ENCODE data around the gene EXOC3L4.

The EXOC3L4 gene

DNA sequence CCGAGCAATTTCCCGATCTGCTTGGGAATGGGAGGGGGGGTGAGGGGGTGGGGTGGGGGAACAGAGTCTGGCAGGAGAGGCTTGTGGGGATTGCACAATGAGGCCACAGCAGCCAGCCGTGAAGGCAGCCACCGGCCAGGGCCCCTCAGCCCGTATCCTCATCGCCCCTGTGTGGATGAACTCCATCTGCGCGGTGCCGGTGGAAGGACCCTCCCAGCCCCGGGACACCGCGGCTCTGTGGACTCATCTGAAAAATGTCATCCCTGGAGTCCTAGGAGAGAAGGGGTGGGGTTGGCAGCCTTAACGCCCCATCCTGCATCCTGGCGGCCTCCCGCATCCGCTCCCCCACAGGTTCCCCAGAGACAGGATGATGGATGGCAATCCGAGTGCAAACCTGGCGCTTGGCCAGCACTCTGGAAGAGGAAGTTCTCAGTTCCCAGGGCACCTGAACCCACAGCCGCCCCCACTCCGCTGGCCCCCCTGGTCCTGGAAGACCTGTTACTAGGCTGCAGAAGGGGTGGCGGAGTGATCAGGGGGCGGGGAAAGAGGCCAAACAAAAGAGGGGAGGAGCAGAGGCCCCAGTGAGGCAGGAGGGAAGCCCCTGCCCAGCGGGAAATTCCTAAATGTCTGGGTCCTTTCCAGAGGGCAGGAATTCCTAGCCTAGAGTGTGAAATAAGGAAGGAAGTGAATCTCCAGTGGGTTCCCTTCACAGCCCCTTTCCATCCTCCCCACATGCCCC is 27.5 kb downstream of the EXOC3L4 start:
- peak; percentile 69 for DNase-seq (ENCODE audit: low spot score)

- DNase-seq (ENCODE audit: low spot score): no peak
Measured at GRCh38 chr14:103122585-103122946, 28.0 kb downstream of the EXOC3L4 start.

DNA sequence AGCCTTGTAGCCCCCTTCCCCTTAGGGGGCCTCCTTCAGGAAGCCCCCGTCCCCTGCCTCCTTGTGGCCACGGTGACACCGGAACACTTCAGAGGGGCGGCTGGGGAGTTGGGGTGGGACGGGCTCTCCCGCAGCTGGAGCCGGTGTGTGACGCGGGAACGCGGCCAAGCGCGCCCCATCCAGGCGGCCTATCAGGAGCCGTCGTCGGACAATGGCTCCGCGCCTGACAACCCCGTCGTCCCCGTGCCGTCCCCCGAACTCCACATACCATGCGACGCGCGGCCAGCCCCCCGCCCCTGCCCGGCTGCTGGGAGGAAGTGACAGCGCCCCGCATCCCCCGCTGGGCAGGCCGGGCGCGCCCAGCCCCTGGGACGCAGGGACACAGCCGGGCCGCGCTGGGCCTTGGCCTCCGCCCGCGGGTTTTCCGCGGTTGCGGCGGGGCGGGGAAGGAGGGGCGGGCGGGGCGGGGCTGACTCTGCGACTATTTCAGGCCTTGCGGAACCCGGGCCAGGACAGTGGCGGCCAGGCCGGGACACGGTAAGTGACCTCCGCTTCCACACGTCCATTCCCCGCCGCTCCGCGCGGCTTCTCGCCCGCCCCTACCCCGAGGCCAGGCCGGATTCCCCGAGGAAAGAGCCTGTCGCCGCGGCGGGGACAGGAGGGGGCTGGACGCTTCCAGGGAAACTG is 28.6 kb downstream of the EXOC3L4 start, which contains the start of gene TNFAIP2:
TNFAIP2 (plus strand) TSS at position 515 of the 687 bp plus-strand sequence. CDS start 2,997 bp downstream, outside the sequence.
- no peak for DNase-seq (ENCODE audit: low spot score)

- DNase-seq (ENCODE audit: low spot score): peak; percentile 84
Measured at GRCh38 chr14:103123634-103124500, 29.3 kb downstream of the EXOC3L4 start.

DNA sequence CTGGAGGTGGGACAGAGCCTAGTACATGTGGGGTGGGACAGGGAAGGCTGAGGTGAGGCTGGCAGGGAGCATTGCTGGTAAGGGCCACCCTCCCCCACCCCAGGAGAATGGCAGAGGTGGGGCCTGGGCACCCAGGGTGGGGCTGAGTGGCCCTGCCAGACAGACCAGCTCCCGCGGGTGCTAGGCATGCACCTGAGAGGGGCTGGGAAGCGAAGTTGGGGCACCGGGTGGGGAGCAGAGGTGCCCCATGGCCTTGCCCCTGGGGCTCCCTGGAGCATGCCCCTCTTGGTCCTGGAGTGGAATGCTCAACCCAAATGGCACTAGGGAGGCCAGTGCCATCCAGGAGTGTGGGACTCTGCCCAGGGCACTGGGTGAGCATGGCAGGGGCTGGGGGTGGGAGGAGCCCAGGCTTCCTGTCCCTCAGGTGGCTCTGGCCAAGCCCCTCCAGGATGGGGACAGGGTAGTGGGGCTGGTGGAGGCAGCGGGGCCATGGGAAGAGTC is 30.0 kb downstream of the EXOC3L4 start:
- DNase-seq (ENCODE audit: low spot score): no peak

DNA sequence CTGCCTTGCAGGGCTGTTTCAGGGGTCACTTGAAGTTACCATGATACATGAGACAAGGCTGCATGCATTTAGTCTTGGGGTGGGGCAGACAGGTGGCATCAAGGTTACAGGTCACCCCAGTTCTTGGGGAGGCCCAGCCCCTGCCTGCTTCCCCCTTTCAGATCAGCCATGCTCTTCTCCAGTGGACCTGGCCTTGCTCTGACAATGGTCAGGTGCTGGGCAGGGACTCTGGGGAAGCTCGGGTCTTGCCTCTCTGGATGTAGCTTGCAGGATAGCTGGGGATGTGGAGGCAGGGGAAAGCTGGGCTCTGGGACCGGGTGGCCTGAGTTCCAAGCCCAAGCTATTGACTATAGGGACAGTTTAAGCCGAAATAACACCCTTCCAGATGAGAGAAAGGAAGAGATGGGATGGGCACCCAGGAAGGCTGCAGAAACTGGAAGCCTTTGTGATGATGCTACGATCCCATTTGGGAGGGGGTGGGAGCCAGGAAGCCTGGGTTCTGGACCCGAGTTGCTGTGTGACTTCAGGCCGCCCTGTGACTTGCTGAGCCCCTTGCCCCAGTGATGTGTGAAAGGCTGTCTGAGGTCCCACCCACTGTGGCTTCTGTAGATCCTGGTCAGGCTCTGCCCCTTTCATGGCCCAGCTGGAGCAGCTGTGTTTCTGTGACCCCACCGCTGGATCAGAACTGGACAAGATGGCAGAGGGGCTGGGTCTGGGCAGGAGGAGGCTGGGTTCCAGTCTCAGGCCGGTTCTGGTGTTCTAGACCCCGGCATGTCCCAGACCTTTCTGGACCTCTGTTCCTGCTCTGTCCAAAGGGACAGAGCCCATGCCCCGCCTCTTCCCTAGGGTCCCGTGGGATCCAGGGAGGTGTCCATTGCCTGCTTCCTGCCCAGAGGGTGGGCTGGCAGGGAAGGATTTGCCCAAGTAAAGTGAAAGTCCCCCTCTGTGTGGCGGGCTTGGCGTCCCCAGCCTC is 30.9 kb downstream of the EXOC3L4 start:
- DNase-seq (ENCODE audit: low spot score): no peak

DNA sequence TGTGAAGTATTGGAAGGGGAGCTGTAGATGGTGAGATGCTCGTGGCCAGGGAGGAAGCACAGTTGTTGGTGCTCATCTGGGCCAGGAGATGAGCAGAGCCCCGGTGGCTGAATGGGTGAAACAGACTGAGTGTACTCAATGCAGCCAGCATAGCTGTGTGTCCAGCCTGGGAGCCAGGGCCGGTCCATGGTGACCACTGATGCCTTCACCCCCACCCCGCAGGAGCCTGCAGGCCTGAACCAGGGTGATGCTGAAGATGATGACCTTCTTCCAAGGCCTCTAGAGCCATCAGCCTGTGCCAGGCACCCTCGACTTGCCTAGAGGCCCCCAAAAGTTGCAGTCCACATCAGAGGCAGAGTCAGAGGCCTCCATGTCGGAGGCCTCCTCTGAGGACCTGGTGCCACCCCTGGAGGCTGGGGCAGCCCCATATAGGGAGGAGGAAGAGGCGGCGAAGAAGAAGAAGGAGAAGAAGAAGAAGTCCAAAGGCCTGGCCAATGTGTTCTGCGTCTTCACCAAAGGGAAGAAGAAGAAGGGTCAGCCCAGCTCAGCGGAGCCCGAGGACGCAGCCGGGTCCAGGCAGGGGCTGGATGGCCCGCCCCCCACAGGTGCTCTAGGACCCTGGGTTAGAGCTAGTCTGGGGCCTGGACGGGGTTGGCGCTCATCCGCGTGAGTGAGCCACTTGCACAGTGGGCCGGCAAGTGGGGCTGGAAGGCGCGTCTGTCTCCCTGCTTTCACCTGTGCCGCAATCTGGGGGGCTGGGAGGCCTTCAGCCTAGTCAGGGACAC is 31.8 kb downstream of the EXOC3L4 start:
- DNase-seq (ENCODE audit: low spot score): no peak

DNA sequence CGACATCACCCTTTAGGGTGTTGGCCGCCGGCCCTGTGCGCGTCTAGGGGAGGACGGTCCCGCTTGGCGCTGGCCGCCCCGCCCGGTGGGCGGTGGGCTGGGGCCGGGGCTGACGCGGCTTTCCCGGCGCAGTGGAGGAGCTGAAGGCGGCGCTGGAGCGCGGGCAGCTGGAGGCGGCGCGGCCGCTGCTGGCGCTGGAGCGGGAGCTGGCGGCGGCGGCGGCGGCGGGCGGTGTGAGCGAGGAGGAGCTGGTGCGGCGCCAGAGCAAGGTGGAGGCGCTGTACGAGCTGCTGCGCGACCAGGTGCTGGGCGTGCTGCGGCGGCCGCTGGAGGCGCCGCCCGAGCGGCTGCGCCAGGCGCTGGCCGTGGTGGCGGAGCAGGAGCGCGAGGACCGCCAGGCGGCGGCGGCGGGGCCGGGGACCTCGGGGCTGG is 32.4 kb downstream of the EXOC3L4 start:
- no peak for DNase-seq (ENCODE audit: low spot score)

GRCh38 chr14:103127356-103127755 is 32.8 kb downstream of the EXOC3L4 start:
- no peak for DNase-seq (ENCODE audit: low spot score)

- no peak for DNase-seq (ENCODE audit: low spot score)
Measured at GRCh38 chr14:103127861-103128598, 33.5 kb downstream of the EXOC3L4 start.

DNA sequence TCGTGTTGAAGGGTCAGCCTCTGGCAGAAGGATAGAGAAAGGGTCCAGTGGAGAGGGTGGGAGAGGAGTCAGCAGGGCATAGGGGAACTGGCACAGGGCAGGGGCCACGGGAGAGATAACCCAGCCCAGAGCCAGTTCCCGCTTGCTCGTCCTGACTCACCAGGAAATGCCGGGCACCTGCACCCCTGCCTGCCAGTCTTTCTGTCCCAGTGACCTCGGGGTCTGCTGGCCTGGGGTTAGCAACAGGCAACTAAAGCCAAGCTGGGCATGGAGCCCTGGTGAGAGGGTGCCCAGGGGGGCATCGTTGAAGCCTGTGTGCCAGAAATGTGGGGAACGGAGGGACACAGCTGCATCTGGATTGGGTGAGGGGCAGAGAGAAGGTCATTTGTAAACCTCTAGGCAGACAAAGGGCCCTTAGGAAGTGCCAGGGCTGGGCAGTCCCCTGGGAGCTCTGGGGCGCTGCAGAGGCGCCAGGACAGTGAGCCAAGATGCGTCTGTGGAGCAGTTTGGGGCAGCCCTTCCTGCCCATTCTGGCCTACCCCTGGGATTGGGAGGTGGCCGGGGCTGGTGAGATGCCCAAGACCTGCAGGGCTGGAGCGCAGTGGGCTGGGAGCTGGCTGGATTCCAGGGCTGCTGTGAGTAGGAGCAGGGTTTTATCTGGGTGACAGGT is 34.2 kb downstream of the EXOC3L4 start:
- no peak for DNase-seq (ENCODE audit: low spot score)

- no peak for DNase-seq (ENCODE audit: low spot score)
Measured at GRCh38 chr14:103129301-103130016, 34.9 kb downstream of the EXOC3L4 start.

- DNase-seq (ENCODE audit: low spot score): no peak
Measured at GRCh38 chr14:103130017-103130764, 35.7 kb downstream of the EXOC3L4 start.

- no peak for DNase-seq (ENCODE audit: low spot score)
Measured at GRCh38 chr14:103130965-103131364, 36.4 kb downstream of the EXOC3L4 start.

- no peak for DNase-seq (ENCODE audit: low spot score)
Measured at GRCh38 chr14:103131580-103131979, 37.1 kb downstream of the EXOC3L4 start.

DNA sequence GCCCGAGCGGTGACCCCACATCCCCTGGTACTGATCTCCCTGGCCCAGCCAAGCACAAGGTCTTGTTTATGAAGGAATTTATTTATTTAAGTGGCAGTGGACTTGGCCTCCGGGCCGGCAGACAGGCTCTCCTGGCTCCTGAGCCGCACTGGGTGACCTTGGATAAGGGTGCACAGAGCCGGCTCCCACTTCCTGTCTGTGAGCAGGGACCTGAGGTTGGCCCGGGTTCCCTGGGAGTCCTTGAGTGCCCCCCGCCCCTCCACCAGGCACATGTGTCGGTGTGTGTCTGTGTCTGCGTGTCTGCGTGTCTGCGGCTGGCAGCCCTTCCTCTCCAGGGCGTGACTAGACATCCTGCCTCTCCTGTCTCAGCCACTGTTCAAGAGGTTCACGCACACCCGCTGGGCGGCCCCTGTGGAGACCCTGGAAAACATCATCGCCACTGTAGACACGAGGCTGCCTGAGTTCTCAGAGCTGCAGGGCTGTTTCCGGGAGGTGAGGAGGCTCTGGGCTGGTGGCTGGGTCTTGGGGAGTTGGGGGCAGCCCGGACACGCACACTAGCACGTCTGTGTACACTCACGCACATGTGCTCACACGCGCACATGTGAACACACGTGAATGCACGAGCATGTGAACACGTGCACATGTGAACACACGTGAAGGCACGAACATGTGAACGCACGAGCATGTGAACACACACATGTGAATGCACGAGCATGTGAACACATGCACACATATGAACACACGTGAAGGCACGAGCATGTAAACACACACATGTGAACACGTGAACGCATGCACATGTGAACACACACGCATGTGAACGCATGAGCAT is 38.1 kb downstream of the EXOC3L4 start:
- no peak for DNase-seq (ENCODE audit: low spot score)

Data from HuH-7.5 (cell line).